Measurements from ENCODE around the gene DDX25.

- TF ChIP-seq CTCF (IDR thresholded peaks at IDR 0.05) (no peak), POLR2A (IDR thresholded peaks at IDR 0.05) (no peak), POLR2AphosphoS5 (IDR thresholded peaks at IDR 0.05) (no peak), EP300 (IDR thresholded peaks at IDR 0.05; ENCODE audit: low read depth) (no peak)
These were observed 42.6 kb downstream of the DDX25 start for GRCh38 chr11:125946712-125947418.

All from transverse colon (tissue), 4 donors.